ENCODE measurements around the gene PTPRN2.

The PTPRN2 gene

DNA sequence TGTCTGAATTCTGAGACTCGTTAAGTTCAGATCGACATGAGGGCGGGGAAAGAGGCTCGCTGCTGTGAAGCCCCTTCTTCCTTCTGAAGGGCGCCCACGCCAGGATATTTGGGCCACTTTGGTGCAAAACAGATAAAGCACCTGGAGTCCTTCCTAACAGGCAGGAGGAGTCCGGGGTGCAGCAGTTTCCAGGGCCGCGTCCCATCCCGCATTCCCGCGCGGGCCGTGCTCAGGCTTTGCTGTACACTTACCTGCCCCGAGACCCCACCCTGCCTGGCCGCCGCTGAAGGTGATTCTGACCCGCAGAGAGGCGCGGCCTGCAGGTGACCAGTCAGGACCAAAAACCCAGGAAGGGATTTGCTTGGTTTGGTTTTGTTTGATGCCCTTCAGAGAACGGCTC is 454.6 kb downstream of the PTPRN2 start:
- no peak overlapping the region for H3K4me3 ChIP-seq (ENCODE audit: low read depth, low read length)
- TF ChIP-seq, protein P1, sequence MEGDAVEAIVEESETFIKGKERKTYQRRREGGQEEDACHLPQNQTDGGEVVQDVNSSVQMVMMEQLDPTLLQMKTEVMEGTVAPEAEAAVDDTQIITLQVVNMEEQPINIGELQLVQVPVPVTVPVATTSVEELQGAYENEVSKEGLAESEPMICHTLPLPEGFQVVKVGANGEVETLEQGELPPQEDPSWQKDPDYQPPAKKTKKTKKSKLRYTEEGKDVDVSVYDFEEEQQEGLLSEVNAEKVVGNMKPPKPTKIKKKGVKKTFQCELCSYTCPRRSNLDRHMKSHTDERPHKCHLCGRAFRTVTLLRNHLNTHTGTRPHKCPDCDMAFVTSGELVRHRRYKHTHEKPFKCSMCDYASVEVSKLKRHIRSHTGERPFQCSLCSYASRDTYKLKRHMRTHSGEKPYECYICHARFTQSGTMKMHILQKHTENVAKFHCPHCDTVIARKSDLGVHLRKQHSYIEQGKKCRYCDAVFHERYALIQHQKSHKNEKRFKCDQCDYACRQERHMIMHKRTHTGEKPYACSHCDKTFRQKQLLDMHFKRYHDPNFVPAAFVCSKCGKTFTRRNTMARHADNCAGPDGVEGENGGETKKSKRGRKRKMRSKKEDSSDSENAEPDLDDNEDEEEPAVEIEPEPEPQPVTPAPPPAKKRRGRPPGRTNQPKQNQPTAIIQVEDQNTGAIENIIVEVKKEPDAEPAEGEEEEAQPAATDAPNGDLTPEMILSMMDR (IDR thresholded peaks at IDR 0.05; ENCODE audit: insufficient read depth, low read length, missing control alignments) = no peak
- ChIA-PET POLR2A (no interaction called here), CTCF (no interaction called here)
- DNase-seq (ENCODE audit: low read depth, low spot score) = no peak

DNA sequence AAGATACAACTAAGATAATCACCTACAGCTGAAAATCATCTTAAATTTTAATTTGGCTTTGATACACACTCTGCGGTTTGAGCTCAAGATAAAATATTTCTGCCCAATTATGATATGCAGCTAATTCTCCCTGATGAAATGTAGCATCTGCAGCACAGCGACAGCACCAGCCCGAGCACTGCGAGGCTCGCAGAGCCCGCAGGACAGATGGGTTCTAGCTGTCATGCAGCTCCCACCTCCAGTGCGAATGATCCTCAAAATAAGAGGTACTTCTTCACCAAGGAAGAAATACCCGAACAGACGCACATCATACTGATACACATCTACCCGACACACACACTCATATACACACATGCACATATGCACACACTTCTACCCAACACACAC is 457.6 kb downstream of the PTPRN2 start:
- DNase-seq (ENCODE audit: low read depth, low spot score) = no peak
- ChIA-PET POLR2A (no interaction called here), CTCF (no interaction called here)
- H3K4me3 ChIP-seq (ENCODE audit: low read depth, low read length) = no peak overlapping the region
- TF ChIP-seq, protein P1 (IDR thresholded peaks at IDR 0.05; ENCODE audit: insufficient read depth, low read length, missing control alignments) = no peak

DNA sequence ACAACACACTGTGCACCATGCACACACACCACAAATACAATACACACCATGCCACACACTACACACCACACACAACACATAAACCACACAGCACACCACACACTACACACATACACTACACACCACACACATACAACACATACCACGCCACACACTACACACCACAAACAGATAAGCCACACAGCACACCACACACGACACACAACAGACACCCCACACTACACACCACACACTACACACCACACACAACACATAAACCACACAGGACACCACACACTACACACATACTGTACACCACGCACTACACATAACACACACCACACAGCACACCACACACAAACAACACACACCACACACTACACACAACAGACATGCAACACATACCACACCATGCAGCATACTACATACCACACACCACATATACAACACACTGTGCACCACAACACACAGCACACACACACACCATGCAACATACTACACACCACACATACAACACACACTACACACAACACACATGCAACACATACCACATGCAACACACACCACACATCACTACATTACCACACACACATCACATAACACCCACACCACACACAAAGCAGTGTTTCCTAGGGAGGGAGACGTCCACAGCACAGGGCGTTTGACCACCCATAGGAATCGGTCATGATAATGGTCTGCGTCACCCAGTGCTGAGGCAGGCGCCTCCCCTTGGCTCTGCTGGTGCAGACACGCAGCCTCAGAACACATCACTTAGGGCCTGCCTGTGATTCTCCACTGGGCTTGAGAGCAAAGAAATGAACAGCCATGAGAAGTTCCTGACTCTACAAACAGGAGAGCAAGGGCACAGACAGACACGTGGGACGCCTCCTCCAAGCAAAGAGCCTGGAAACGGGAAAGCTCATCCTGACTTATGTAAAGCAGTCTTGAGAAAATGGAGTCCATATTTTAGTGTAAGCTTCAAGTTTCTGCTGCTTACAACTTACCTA is 458.3 kb downstream of the PTPRN2 start:
- CTCF ChIA-PET = no interaction called here
- POLR2A ChIA-PET = no interaction called here
- TF ChIP-seq, protein P1 (IDR thresholded peaks at IDR 0.05; ENCODE audit: insufficient read depth, low read length, missing control alignments) = no peak
- no peak for DNase-seq (ENCODE audit: low read depth, low spot score)
- H3K4me3 ChIP-seq (ENCODE audit: low read depth, low read length) = no peak overlapping the region

DNA sequence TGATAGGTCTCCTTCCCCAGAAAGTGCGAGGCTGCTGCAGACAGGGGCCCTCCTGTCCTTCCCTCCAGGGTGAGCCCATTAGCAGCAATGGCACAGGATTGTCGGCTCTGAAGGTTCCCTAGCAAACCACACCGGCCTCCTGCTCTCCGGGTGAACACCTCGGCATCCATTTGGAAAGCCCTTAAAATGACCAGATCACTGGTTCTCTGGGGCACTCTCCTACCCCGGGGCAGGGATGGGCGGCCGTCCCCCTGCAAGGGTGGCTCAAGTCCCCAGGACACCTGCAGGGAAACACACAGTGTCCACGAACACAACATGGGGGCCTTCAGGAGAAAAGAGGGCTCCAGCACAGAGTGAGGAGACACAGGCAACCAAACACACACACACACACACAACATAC is 459.1 kb downstream of the PTPRN2 start:
- CTCF ChIA-PET = no interaction called here
- DNase-seq (ENCODE audit: low read depth, low spot score) = no peak
- TF ChIP-seq, protein P1 (IDR thresholded peaks at IDR 0.05; ENCODE audit: insufficient read depth, low read length, missing control alignments) = no peak
- no peak overlapping the region for H3K4me3 ChIP-seq (ENCODE audit: low read depth, low read length)
- POLR2A ChIA-PET = no interaction called here

DNA sequence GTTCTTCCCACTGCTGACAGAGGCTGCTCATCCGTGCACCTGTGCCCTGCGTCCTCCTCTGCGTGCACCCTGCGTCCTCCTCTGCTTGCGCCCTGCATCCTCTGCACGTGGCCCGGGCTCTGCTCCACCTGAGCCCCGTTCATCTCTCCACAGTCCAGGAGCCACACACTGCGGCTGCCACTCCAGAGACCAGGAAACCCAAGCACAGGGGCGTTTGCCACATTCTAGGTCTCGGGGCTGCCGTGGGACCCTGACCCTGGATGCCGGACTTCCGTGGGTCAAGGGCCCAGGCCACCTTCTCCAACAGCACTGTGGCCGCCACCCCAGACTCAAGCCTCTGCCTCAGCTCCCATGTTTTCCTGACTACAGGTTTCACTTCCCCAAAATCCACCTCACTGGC is 460.4 kb downstream of the PTPRN2 start:
- DNase-seq (ENCODE audit: low read depth, low spot score) = no peak
- no peak overlapping the region for H3K4me3 ChIP-seq (ENCODE audit: low read depth, low read length)
- ChIA-PET CTCF (no interaction called here), POLR2A (no interaction called here)
- TF ChIP-seq, protein P1 (IDR thresholded peaks at IDR 0.05; ENCODE audit: insufficient read depth, low read length, missing control alignments) = no peak

DNA sequence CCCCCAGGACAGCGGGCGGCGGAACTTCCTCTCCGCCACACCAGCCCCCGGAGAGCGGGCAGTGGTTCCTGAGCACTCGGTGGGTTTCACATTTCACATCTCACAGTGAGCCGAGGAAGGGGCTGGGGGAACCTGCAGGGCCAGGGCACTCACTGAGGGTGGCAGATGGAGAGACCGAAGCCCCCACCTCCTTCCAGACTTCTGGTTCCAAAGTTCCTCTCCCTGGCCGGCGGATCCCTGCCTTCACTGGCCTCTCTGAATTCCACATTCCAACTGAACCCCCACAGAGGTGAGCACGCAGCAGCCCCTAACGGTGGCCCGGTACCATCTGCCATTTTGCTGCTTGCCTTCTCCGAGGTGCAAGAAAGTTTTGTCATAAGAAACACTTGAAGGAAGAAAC is 461.0 kb downstream of the PTPRN2 start:
- ChIA-PET CTCF (no interaction called here), POLR2A (no interaction called here)
- TF ChIP-seq, protein P1 (IDR thresholded peaks at IDR 0.05; ENCODE audit: insufficient read depth, low read length, missing control alignments) = no peak
- no peak overlapping the region for H3K4me3 ChIP-seq (ENCODE audit: low read depth, low read length)
- no peak for DNase-seq (ENCODE audit: low read depth, low spot score)

Data from AG04449 (cell line).